ENCODE data around the gene TCHP.
A peak's percentile ranks its signal among the peaks of the same experiment; 100 is the strongest.

The TCHP gene

DNA sequence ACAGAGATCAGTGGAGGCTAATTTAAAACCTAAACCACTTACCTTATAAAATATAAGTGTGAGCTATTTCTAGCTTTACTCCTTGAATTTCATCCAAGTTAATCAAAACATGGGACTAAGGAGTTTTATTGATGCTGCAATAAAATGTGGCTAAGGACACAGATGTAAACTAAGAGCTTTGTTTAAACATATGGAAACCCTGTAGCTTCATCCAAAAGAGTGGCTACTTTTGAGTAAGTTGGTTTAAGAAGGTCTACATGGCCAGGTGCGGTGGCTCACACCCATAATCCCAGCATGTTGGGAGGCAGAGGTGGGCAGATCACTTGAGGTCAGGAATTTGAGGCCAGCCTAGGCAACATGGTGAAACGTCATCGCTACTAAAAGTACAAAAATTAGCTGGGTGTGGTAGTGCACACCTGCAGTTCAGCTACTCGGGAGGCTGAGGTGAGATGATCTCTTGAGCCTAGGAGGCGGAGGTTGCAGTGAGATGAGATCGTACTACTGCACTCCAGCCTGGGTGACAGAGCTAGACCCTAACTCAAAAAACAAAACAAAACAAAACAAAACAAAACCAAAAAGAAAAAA is 40.4 kb downstream of the TCHP start:
- no peak for DNase-seq

DNA sequence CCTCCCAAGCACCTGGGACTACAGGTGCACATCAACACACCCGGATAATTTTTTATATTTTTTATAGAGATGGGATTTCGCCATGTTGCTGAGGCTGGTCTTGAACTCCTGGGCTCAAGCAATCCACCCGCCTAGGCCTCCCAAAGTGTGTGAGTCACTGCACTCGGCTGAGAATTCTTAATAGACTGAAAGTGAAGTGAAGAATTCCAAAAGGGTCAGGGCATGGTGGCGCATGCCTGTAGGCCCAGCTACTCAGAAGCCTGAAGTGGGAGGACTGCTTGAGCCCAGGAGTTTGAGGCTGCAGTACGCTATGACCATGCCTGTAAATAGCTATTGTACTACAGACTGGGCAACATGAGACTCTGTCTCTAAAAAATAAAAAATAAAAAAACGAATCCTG is 43.7 kb downstream of the TCHP start:
- no peak for DNase-seq

DNA sequence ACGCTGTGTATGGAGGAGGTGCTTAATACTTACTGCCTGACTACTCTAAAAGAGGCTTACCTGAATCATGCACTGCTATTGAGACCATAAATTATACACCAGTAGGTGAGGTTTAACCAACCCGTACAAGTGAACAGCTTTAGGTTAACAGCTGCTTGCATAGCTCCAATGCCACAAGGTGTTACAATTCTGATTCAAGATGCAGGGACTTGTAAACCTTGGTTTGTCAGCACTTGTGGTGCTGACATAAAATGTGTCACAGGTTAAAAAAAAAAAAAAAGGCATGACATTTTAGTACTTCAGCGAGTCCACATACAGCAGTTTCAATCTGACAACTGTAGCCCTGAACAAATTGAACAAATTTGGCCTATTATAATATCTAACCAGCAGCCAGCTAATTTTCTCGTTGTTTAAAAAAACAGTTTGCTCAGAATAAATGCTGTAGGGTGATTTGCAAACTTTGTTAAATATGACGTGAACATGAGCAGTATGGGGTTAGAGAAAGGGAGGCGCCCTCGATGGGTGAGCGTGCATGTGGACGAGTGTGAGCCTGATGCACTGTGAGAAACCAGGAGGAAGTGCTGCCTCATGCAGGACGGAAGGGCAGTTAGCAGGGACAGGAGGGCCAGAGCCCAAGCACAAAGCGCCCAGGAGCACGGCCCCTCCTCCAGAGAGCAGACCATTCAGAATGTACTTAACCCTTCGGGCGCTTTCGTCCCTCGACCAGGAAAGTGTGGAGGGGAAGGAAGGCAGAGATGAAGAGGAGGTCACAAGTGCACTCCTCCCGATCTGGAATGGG is 44.7 kb downstream of the TCHP start:
- DNase-seq: no peak

DNA sequence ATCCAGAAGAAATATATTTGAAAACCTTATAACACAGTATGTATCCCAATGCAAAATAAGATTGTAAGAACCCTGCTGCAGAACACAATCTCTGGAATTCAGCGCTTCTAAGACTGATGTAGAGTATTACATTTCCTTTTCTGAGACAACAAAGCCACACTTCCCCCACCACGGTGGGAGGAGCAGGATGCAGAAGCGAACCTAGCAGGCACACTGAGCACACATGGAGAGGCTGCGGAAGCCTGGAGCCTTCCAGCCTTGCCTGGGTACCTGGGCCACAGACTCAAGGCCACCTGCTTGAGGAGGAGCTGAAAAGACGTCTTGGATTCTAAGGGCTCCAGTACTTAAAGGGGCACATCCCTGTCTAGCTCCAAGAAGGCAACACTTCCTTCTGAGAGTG is 46.4 kb downstream of the TCHP start:
- no peak for DNase-seq

DNA sequence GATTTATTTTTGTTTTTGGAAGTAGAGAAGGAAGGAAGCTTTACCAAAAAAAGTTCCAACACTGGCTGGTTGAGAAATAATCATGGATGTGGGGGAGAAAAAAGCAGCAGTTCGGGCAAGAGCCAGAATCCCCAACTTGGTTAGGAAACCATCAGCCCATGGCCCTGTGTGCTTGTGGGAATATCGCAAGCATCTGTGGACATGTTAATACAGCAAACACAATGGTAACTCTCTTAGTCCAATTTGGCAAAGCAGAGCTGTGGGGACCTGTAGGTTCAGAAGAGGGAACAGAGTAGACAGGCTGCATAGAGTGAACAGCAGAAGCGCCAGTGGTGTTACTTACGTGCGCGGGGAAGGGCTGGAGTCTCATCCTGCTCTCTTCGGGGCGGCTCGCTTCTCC is 46.8 kb downstream of the TCHP start:
- DNase-seq: no peak

DNA sequence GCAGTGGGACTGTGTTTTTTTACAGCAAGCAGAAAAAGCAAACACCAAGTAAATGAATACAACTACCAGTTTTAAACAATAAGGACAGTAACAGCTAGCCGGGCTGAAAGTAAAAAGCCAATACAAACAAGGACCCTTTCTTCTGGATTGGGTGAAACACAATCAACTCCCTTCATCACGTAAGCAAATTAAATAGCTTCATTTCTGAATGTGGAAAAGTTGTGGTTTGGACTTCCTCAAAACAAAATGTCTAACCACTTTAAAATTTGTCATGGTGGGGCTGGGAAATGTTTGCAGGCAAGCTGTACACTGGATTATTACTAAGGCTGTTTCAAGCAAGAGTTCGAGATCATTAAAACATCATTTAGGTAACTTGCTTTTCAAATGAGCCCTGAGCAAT is 47.4 kb downstream of the TCHP start:
- no peak for DNase-seq

DNA sequence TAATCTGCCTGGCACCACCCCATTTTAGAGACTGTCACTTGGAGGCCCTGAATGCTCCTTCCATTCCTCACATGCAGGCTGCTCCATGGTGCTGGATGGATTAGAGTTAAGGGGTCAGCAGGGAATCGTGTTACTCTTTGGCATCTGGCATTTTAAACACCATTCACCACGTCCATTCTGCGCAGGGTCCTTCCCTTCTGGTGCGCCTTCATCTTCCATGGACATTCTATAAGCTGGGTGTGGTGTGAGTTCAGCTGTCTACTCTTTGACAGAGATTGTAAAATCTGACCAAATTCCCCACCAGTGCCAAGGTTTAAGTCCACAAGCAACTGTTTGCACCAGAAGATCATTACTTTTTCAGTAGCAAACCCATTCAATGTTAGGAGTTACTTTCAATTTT is 48.3 kb downstream of the TCHP start:
- no peak for DNase-seq

DNA sequence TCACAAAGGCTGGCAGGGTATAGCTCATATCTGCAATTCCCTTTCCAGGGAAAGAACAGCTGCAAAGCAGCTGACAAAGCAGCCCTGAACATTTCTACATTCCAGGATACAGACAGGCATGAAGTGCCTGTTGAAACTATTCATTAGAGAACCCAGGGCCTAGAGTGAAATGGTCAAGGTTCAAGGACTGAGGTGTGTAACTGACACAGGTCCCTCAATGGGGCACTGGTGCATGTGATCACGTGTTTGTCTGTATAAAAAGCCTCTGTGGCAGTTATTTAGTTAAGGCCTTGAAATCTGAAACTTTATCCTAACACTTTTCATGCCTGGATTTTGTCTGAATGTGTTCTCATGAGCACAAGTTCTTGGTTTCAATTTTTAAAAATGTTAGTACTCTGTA is 49.0 kb downstream of the TCHP start:
- no peak for DNase-seq

DNA sequence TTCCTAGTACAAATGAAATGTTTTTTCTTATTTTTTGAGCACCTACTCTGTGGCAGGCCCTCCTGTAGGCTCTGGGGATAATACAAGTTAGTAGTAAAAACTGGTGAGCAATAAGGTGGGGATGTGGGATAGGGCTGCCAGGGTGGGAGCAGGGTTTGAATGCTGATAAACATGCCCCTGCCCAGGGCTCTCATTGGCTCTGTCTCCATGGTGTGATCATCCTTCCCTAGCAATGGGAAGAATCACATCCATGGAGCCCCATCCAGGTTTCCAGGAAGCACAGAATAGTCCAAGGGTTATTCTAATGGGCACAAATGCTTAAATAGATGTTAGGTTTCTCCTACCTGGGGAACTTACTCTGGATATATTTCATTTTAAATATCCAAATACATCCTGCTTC is 50.6 kb downstream of the TCHP start:
- DNase-seq: no peak

DNA sequence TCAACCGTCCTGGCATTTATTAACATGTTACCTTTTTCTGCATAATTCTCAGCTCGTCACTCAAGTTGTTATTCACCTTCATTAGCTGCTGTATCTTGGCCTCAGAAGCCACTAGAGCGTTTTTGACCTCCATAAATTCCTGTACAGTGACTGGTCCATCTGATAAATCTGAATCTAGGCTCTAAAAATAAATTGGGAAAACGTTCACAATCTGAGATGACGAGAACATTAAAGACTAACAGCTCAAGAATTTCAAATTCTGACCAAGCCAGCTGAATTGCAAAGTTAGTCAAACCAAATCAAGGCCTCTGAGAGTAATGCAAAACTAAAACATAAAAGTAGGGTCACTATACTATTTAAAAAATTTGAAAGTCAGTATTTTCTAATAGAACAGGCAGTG is 51.1 kb downstream of the TCHP start:
- DNase-seq: no peak

DNA sequence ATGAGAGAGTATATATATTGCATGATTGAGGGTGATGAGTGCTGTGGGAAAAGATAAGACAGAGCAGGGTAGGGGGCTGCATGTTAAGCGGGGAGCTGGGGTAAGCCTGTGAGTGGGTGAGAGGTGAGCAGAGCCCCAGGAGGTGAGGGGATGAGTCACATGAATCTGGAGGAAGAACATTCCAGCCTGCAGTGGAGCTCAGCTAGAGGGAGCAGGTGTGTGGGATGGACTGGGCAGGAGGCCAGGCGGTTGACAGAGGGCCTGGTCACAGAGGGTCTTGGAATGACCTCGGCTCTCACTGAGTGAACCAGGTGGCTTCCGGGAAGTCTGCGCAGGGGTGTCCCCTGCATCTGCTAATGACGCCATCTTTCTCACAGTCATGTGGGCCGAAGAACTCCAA is 51.7 kb downstream of the TCHP start:
- no peak for DNase-seq

DNA sequence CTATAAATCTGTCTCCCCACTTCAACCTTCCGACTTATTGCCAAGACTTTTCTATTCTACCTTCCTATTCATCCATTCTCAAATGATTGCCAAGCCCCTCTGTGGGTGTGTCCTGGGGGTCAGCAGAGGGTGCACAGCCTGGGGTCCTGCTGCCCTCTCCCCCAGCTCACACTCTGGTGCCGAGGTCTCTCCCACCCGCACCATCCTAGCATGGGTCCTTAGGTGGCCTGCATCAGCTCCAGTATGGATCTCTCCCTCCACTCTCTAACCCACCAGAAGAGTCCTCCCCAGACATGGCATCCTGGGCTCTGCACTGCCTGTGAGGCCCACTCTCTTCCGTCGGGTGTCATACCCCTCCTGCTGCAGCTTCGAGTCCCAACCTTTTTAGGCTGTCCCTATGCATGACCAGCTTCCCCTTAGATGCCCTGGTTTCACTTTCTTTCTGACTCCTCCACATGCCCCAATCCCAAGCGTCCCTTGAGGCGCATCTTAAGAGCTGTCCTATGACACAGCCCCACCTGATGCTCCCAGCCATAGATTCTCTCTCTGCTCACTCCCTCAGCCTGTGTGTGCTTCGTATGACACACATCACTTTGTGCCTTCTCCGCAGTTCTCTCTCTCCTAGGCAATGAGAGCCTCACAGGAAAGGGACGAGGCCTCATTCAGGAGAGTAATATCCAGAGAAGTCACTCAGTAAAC is 52.2 kb downstream of the TCHP start:
- peak; percentile 30 for DNase-seq

DNA sequence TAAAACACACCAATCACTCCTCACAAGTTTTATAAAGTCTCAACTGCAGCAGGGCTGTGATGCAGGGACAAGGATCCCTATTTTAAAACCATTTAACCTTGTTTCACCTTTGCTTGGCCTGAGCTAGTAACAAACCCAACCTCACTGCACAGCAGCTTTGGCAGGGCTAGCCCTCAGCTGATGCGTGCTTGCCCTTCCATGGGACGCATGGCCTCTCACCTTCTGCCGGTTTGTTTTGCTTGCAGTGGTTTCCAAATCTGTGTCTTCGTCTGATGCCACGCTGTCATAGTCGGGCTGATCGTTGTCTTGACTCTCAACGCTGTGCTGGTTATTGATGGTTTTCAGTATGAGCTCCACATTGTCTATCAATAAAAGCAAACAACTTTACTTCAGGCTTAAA is 52.8 kb downstream of the TCHP start:
- no peak for DNase-seq

DNA sequence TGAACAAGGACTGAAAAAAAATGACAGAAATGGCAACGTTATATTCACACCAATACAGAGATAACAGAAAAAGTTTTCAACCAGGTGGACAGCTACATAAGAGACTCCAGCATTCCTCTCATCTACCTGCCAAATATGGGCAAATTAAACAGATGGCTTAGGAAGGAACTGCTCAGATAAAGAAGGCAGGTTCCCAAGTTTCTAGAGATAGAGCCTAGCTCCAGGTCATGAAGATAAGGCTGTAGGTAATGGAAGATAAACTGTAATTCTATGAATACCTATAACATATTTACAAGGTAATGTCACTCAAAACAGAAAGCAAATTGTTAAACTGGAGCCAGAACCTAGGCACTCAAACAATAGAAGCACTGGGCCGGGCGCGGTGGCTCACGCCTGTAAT is 53.6 kb downstream of the TCHP start:
- no peak for DNase-seq

DNA sequence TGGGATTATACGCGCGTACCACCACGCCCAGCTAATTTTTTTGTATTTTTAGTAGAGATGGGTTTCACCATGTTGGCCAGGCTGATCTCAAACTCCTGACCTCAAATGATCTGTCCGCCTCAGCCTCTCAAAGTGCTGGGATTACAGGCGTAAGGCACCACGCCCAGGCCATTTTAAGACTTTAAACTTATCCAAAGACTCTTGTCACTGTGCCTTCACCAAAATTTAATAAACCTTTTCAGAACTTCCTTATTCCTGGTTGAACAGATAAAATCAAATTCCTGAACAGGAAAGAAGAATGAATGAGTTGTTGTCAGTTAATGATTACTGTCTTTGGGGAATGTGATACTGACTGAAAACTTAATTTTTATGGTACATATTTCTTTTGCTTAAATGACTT is 58.3 kb downstream of the TCHP start:
- no peak for DNase-seq

DNA sequence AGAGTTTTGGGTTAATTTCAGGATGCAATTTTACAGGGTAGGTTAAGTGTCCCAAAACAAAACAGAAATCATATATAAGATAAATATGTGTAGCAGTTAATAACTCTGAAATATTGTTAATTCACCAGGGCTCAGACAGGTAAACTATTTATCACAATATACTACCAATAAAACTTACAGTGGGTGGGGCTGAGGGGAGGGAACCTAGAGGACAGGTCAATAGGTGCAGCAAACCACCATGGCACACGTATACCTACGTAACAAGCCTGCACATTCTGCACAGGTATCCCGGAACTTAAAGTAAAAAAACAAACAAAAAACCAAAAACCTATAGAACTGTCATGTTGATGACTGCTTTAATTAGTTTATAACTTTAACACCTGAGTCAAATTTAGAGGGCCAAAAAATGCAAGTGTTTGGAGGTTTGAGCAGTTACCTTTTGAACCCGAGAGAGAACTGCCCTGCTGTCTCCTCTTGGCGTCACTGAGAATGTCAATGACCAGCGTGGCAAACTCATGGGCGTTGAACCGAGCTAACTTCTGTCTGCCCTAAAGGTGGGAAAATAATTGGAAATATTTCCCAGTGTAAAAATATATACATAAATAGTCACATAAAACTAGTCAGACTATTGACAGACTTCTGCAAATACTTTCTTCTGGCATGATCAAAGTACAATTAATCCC is 59.5 kb downstream of the TCHP start:
- DNase-seq: no peak

DNA sequence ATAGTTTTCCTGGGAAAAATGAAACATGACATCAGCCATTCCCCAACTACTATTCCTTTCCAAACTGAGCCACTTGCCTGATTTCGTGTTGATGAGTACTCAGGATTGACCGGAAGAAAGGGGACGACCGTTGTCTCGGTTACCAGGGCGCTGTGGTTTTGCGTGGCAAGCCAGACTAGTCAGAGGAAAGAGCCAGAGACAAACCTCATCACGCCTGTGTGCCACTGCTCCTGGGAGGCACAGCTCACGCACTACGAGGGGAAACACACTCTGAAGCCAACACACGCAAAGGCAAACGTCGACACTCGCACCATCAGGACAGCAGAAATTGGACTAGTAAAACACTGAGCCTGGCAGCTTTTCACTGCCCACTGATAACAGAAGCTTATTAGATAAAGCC is 61.1 kb downstream of the TCHP start:
- DNase-seq: no peak

DNA sequence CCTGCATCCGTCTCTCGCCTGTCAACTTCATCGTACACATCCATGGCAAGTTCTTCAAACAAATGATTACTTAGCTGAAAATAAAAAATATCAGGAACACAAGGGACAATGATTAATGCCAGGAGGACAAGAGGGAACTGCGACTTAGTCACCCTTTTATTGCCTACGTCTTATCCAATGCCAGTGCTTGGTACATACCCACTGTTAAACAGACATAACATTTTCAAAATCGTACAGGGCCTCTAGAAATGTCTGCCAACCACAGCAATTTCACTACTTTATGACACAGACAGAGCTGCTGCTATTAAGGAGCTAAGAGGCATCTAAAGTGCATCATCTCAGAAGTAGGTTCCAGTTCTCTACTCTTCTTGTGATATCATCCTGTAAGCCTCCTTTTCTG is 61.5 kb downstream of the TCHP start:
- no peak for DNase-seq

DNA sequence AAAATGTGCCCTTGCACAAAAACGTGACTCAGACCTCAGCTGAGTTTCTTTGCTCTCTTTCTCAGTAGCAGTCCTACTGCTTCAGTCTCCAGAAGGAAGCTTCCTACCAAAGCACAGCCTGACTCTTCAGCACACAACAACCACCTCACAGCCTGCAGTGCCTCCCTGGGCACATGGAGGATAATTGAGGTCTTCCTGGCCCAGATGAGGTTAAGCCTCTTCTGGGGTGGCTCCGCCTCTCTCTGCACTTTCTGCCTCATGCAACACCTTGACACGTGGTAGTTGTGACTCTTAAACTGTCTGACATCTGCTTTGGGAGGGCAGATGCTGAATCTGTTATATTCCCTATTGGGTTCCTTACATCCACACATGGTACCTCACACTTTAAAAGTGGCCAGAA is 62.3 kb downstream of the TCHP start:
- DNase-seq: peak; percentile 32

DNA sequence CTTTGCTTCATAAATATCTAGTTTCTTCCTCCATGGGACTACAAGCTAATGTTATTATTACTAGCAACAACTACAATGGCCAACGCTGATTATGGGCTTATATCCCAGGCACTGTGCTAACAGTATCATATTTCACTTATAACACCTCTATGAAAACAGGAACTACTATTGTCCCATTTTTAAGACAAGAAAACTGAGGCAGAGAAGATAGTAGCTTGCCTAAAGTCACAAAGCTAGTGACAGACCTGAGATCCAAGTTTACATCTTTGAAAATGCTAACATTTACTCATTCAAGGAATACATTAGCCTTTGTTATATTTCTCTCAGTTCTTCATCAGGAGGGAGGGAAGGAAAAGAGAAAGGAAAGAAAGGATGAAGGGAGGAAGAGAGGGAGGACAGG is 63.3 kb downstream of the TCHP start:
- no peak for DNase-seq

DNA sequence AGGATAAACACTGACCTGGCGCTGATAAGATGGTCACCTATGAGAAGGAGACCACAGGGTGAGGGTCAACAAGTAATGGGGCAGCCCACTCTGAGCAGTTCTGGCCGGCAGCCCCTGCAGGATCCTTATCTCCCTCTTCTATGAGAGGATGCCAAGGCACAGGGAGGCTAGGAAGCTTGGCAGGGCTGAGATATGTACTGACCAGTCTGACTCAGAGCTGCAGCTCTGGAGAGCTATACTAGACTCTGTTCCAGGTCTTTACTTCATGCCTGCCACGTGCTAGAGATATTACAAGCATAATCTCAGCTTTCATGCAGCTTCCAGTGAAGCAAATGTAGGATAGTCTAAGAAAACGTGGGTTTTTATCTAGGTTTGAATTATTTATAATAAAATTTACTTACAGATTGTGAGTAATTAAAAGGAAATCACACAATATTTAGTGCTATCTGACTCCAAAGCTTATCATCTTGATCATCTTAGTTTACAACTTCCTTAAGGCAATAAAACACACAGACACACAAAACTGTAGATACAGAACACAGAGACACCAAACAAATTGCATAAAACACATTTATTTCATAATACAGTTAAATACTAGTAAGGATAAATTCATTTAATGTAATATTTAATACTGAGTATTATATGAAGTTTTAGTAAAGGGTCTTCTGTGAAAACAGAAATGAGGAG is 63.8 kb downstream of the TCHP start:
- no peak for DNase-seq

DNA sequence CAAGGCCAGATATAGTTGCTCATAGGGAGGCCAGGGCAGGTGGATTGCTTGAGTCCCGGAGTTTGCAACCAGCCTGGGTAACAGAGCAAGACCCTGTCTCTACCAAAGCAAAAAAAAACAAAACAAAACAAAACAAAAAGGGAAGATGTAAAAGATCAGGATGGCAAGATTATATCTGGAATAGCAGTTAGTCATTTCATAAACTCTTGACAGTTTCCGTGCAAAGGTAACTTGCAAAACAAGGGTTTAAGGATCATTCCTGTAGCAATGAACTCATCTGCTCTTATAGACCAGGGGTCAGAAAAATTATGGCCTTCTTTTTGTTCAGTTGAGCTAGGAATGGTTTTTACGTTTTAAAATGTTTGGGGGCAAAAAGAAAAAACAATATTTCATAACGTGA is 66.5 kb downstream of the TCHP start:
- no peak for DNase-seq

DNA sequence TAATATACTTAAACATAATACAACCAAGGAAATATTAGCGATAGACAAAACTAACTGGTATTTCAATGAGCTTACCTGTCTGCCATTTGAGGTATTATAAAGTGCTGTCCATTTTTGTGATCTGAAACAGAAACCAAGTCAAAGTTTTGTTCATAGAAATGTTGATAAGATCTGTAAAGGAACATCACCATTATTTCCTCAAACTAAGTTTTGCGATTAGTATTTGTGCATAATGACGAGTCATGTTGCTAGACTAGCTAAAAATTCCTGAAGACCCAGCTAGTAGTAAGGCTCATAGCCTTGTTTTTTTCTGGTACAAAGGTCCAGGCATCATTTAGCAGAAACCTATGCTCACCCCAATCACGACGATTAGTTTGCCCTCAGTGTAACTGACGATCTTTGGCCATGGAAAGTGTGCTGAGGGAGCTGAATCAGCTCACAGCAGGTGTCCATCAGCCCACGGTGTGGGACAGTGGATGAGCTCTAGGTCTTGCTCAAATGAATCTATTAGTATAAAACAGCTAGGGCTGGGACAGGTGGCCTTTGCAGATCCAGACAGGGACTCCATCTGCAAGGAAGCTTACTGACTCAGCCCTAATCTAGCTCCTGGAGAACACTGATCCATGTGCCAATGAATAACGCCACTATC is 67.4 kb downstream of the TCHP start:
- DNase-seq: peak; percentile 39
